Measurements from ENCODE around the gene FBP2. TPM values are rescaled to one million over a fixed set of nuclear protein-coding genes. Genes with fewer than 3 reads are reported as not detected.

The FBP2 gene
- total RNA-seq (10 to 100 TPM; 42.4 to 62.6 (median 54.5) TPM), polyA plus RNA-seq (10 to 100 TPM; 18.9 to 69.6 (median 29.8) TPM)
- long read RNA-seq, donor 1, transcript FBP2-201 (7 exons, 1,305 nt) = major isoform, 11 of 15 reads
- long read RNA-seq, donor 1, partial matches to known transcripts = 4 of 15 reads
- long read RNA-seq, donor 1, other reads (novel, unspliced or antisense) = 0 of 15 reads
- long read RNA-seq, donor 2, transcript FBP2-201 (7 exons, 1,305 nt) = major isoform, 36 of 41 reads
- long read RNA-seq, donor 2, partial matches to known transcripts = 5 of 41 reads
- long read RNA-seq, donor 2, other reads (novel, unspliced or antisense) = 0 of 41 reads

DNA sequence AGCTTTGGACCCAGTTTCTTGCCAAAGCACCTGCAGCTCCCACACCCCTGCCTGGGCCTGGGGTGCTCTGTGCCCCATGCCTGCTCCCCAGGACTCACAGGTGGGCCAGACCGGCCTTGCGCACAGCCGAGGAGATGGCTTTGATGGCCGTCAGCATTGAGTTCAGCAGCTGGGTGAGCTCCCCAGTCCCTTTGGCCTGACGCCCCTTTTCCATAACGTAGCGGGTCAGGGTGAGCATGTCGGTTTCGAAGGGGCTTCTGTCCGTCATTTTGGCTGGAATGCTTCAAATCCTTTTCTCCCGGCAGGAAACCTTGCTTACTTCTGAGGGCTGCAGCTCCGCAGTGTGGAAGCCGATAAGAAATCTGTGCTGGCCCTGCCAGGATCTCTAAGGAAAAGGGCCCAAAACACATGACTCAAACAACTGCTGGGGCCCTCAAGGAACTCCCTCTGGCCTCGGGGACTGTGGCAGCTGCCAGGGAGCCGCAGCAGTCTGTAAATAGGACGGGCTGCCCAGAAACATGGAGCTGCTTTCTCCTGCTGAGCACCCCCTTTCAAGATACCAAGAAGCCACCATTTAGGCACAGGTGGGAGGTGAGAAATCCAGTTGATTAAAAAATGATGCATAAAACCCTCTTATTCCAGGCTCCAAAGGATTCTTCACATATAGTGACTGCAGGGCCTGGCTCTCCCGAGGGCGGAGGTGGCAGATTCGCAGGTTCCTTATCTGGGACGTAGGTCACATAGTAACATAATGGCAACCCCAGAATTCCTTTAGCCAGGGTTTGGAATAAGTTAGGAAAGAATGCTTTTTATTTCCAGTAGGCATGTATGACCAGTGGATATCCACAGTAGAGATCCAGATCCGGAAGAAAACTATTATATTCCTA, at the start of gene FBP2:
Gene FBP2 (minus strand): TSS at position 366 of the 887 bp plus-strand sequence. CDS start 98 bp downstream, at position 268.
- 26 to 50% (median 29%) methylated on average over 21 of the region's 21 CpGs for WGBS, 3 donors
- TF ChIP-seq, protein P1, sequence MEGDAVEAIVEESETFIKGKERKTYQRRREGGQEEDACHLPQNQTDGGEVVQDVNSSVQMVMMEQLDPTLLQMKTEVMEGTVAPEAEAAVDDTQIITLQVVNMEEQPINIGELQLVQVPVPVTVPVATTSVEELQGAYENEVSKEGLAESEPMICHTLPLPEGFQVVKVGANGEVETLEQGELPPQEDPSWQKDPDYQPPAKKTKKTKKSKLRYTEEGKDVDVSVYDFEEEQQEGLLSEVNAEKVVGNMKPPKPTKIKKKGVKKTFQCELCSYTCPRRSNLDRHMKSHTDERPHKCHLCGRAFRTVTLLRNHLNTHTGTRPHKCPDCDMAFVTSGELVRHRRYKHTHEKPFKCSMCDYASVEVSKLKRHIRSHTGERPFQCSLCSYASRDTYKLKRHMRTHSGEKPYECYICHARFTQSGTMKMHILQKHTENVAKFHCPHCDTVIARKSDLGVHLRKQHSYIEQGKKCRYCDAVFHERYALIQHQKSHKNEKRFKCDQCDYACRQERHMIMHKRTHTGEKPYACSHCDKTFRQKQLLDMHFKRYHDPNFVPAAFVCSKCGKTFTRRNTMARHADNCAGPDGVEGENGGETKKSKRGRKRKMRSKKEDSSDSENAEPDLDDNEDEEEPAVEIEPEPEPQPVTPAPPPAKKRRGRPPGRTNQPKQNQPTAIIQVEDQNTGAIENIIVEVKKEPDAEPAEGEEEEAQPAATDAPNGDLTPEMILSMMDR (IDR thresholded peaks at IDR 0.05) = no peak
- peak within 1 kb of the TSS; percentile 84 for H3K27ac ChIP-seq
- H3K4me1 ChIP-seq = peaks cover 6% of the 10 kb centered on the region
- H3K27me3 ChIP-seq (ENCODE audit: insufficient read depth in 3 of 3, low read length in 2 of 3) = no peaks in the 10 kb centered on the region
- peak within 1 kb of the TSS; percentile 74 for H3K4me3 ChIP-seq
- no peaks in the 10 kb centered on the region for H3K36me3 ChIP-seq (ENCODE audit: insufficient read depth in 1 of 2, low read depth in 1 of 2)
- no peaks in the 10 kb centered on the region for H3K9me3 ChIP-seq
- peak in 1 of 2 donors; percentile 78 for DNase-seq
- ATAC-seq = peak; percentile 78 to 91 (median 90)
- intact Hi-C loops (cut with DNase I) = no loop called here

DNA sequence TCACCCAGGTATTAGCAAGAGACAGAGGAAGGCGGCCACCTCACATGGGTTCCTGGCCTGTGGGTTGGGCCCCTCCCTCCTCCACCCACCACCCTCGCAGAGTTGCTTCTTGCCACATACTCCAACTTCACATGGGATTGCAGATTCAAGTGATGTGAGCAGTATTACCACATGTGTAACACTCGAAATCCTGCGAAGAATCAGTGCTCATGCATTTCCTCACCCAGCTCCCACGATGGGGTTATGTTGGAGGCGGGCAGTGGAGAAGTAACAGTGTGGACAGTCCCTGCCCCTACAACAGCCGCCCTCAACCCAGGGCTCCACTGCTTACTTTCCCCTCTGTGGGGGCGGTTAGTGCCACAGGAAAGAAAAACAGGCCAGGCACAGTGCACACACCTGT, 49.6 kb upstream of the FBP2 start:
- Histone ChIP-seq H3K27me3 (ENCODE audit: insufficient read depth in 3 of 3, low read length in 2 of 3) (peaks cover 0 to 13% (median 5%) of the 10 kb centered on the region in 3 donors), H3K4me1 (peaks cover 3% of the 10 kb centered on the region), H3K9me3 (no peaks in the 10 kb centered on the region), H3K4me3 (no peak overlapping the region), H3K36me3 (ENCODE audit: insufficient read depth in 1 of 2, low read depth in 1 of 2) (no peaks in the 10 kb centered on the region), H3K27ac (no peak overlapping the region)
- no peak for DNase-seq
- no peak for ATAC-seq
- 85 to 95% (median 88%) methylated on average over 8 of the region's 8 CpGs for WGBS, 3 donors
- intact Hi-C loops (cut with DNase I) = no loop called here
- TF ChIP-seq, protein P1 (IDR thresholded peaks at IDR 0.05) = no peak

DNA sequence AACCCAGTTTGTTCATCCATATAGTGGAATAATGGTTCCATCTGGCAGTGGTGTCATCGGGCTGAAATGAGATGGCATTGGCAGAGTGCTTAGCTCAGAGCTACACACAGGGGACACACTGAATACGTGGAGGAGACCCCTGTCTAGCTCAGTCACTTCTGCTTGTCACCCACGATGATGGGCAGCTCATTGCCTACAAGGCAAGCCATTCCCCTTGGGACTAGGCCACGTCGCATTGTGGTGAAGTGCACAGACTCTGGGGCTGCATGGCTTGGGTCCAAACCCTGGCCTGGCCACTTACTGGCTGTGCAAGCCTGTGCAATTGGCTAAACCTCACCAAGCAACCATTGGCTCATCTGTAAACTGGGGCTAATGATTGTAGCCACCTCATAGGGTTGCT, 48.9 kb upstream of the FBP2 start:
- H3K36me3 ChIP-seq (ENCODE audit: insufficient read depth in 1 of 2, low read depth in 1 of 2) = no peaks in the 10 kb centered on the region
- peaks cover 3% of the 10 kb centered on the region for H3K4me1 ChIP-seq
- H3K27me3 ChIP-seq (ENCODE audit: insufficient read depth in 3 of 3, low read length in 2 of 3) = peaks cover 0 to 18% (median 5%) of the 10 kb centered on the region in 3 donors
- DNase-seq (no peak), ATAC-seq (no peak)
- WGBS, 3 donors = 82 to 89% (median 86%) methylated on average over 5 of the region's 5 CpGs
- H3K4me3 ChIP-seq = no peak overlapping the region
- TF ChIP-seq, protein P1 (IDR thresholded peaks at IDR 0.05) = no peak
- H3K9me3 ChIP-seq = no peaks in the 10 kb centered on the region
- H3K27ac ChIP-seq = no peak overlapping the region
- intact Hi-C loops (cut with DNase I) = no loop called here

DNA sequence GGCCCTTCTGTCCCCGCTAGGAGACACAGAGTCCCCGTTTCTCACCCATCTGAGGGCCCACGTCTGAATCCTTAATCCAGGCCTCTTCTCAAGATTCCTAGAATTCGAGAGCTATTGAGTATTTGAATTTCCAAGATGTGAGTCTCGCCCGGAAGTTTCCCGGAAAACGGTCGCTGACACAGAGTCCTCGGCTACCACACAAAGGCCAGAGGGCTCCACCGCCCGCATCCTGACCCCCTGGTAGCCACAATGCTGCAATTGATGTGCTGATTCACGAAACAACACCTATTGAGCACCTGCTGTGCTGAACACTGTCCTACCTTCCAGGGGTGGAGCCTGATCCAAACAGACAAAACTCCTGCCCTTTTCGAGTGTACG, 46.4 kb upstream of the FBP2 start:
- no peak for ATAC-seq
- Histone ChIP-seq H3K36me3 (ENCODE audit: insufficient read depth in 1 of 2, low read depth in 1 of 2) (no peaks in the 10 kb centered on the region), H3K4me3 (peak overlapping the region; percentile 73), H3K27me3 (ENCODE audit: insufficient read depth in 3 of 3, low read length in 2 of 3) (peaks cover 0 to 25% (median 5%) of the 10 kb centered on the region in 3 donors), H3K9me3 (no peaks in the 10 kb centered on the region), H3K27ac (no peak overlapping the region), H3K4me1 (peaks cover 3% of the 10 kb centered on the region)
- WGBS, 3 donors = 65 to 83% (median 70%) methylated on average over 15 of the region's 15 CpGs
- intact Hi-C loops (cut with DNase I) = no loop called here
- TF ChIP-seq, protein P1 (IDR thresholded peaks at IDR 0.05) = no peak
- DNase-seq = no peak

All from psoas muscle (tissue), 8 donors.